Large intestine (tissue), 3 donors: Measurements from ENCODE around the gene SDK1. TPM values are rescaled to one million over a fixed set of nuclear protein-coding genes. Genes with fewer than 3 reads are reported as not detected.

ENCODE experiments used
- DNase-seq, 2 donors: peaks; one replicate each; pipeline versions ENCODE4 v3.0.0 to v3.0.0-alpha.2; 2013
- H3K27ac ChIP-seq: one replicate; pipeline ENCODE4 v1.5.1; 2013; ENCODE audit warnings: low read length
- H3K27me3 ChIP-seq: 2 replicates; pipeline ENCODE4 v1.6.1; 2013; ENCODE audit warnings: low read length; ENCODE audit not compliant: control insufficient read depth, insufficient read depth
- H3K36me3 ChIP-seq: 2 replicates; pipeline ENCODE4 v1.6.1; 2013; ENCODE audit warnings: low read length; ENCODE audit not compliant: control insufficient read depth, insufficient read depth
- H3K4me1 ChIP-seq: one replicate; pipeline ENCODE4 v1.6.1; 2013; ENCODE audit warnings: low read length; ENCODE audit not compliant: control insufficient read depth, insufficient read depth
- H3K4me3 ChIP-seq: one replicate; pipeline ENCODE4 v1.5.1; 2013; ENCODE audit warnings: low read length
- H3K9me3 ChIP-seq: one replicate; pipeline ENCODE4 v1.6.1; 2013; ENCODE audit warnings: mild to moderate bottlenecking, low read depth, low read length, moderate library complexity; ENCODE audit not compliant: control insufficient read depth
- WGBS: methylation state at CpG from one replicate; pipeline ENCODE4 v1.1.5; 2013; ENCODE audit warnings: low lambda C conversion rate; ENCODE audit not compliant: insufficient coverage; 5-methylcytosine and 5-hydroxymethylcytosine counted together
- polyA plus RNA-seq: library from polyadenylated mRNA; unstranded; fragments of 120-200 nt; gene quantifications from one replicate; pipeline ENCODE4 v1.2.1, GENCODE V29; 2013

SDK1 gene
- polyA plus RNA-seq, 1 donor: 6.4 TPM

DNA sequence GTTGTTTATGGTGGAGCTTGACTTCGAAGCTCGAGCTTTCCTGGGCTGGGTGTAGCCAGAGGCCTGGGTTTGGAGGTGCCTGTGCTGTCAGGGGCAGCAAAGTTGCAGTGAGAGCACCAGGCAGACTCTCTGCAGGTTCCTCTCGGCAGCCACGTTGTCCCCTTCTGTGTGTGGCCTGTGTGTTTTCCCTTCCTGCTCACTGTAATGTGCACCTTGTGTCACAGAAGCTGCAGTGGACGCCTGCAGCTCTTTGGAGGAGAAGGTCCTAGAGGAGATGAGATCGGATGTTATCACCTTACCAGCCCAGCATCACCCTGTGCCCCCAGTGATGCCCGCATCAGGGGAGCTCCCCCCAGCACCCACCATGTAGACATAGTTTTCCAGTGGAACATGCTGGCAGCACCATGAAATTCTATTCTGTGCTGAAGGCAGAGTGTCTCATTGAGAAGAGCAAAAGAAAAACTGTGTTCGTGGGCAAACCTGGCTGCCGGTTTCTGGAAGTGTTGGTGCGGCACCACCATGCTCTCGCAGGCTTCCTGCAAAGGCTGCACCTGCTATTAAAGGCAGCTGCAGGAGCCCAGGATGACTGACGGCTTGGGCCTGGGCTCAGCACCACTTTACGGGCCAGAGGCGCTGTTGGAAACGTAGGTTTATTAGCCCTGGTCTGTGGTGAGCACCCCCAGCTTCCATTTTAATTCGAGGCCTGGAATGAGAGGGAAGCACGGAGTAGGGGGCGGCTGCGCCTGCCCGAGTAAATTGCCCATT is 771.3 kb downstream of the SDK1 start:
- no CpG with 5 or more reads among the region's 20 CpGs for WGBS
- DNase-seq: no peak
- no peak overlapping the region for H3K4me3 ChIP-seq
- peaks cover 3% of the 10 kb centered on the region for H3K36me3 ChIP-seq
- H3K9me3 ChIP-seq: no peaks in the 10 kb centered on the region
- no peak overlapping the region for H3K27ac ChIP-seq
- no peaks in the 10 kb centered on the region for H3K27me3 ChIP-seq
- H3K4me1 ChIP-seq: no peaks in the 10 kb centered on the region

DNA sequence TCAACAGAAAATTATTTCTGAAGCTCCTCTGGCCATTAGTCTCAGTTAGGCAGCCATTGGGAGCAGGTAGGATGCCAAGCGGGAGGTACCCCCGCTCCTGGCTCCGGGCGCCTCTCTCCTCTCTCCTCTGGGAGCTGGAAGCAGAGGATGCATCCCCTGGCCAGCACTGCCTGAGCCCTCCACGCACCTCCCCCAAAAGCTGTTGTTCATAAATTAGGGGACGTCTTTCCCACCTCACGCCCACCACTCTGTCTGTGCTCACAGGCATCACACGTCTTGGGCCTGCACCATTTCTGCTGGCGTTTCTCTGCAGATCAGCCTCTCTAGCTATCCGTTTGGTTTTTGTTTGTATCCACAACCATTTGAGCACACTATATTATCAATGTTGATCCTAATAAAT is 772.0 kb downstream of the SDK1 start:
- H3K4me3 ChIP-seq: no peak overlapping the region
- peaks cover 3% of the 10 kb centered on the region for H3K36me3 ChIP-seq
- H3K4me1 ChIP-seq: no peaks in the 10 kb centered on the region
- DNase-seq: no peak
- H3K27me3 ChIP-seq: no peaks in the 10 kb centered on the region
- no peak overlapping the region for H3K27ac ChIP-seq
- H3K9me3 ChIP-seq: no peaks in the 10 kb centered on the region
- WGBS: 50% methylated on average over 1 of the region's 10 CpGs

DNA sequence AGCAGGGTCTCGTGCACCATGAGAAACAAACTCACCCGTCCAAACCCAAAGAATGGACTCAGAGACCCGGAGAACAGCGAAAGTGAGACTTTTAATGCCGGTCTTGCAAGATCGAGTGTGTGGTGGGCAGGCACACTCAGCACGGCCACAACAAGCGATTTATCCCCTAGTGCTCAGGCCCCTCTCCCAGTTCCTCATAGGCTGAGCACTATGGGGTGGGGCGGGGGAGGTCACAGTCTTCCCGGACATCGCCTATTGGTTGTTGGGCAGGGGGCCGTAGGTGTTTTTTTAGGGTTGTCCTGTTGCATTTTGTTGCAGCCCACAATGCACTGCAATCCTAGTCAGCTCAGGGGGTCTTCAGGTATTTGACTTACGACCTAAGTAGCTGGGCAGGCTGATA is 772.7 kb downstream of the SDK1 start:
- Histone ChIP-seq H3K36me3 (peaks cover 3% of the 10 kb centered on the region), H3K27ac (no peak overlapping the region), H3K9me3 (no peaks in the 10 kb centered on the region), H3K4me1 (no peaks in the 10 kb centered on the region), H3K4me3 (no peak overlapping the region), H3K27me3 (no peaks in the 10 kb centered on the region)
- no CpG with 5 or more reads among the region's 13 CpGs for WGBS
- no peak for DNase-seq

DNA sequence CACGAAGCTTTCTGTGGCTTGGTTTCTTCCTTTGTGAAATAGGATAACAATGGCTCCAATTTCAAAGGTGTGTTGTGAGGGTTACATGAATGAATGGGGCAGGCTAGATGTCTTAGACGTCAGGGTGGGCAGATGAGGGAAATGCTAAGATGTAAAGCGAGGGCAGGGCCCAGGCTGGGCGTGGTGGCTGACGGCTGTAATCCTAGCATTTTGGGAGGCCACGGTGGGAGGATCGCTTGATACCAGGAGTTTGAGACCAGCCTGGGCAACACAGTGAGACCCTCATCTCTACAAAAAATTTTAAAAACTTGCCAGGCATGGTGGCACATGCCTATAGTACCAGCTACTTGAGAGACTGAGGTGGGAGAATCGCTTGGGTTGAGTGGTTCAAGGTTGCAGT is 773.4 kb downstream of the SDK1 start:
- H3K27me3 ChIP-seq: no peaks in the 10 kb centered on the region
- no peak for DNase-seq
- no peaks in the 10 kb centered on the region for H3K9me3 ChIP-seq
- H3K36me3 ChIP-seq: peaks cover 3% of the 10 kb centered on the region
- H3K27ac ChIP-seq: no peak overlapping the region
- no peaks in the 10 kb centered on the region for H3K4me1 ChIP-seq
- no peak overlapping the region for H3K4me3 ChIP-seq
- no CpG with 5 or more reads among the region's 8 CpGs for WGBS

DNA sequence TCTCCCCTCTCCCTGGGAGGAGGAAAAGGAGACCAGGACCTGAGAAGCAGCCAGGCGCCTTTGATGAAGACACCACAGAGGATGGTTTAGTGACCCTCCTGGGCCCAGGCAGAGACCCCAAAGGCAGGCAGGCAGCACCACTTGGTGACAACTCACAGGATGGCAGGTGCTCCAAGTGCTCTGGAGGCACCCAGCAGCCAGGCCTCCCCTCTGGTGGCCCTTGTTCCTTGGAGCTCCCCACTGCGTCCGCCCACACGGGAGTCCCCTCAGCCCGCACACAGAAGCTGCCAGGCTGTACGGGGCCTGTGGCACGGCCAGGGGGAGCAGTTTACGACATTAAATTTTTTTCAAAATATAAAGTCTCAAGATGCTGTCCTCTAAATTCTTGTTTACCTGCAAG is 773.9 kb downstream of the SDK1 start:
- no peak for DNase-seq
- H3K4me3 ChIP-seq: no peak overlapping the region
- H3K27ac ChIP-seq: no peak overlapping the region
- H3K9me3 ChIP-seq: no peaks in the 10 kb centered on the region
- H3K27me3 ChIP-seq: no peaks in the 10 kb centered on the region
- WGBS: no CpG with 5 or more reads among the region's 8 CpGs
- no peaks in the 10 kb centered on the region for H3K36me3 ChIP-seq
- no peaks in the 10 kb centered on the region for H3K4me1 ChIP-seq

DNA sequence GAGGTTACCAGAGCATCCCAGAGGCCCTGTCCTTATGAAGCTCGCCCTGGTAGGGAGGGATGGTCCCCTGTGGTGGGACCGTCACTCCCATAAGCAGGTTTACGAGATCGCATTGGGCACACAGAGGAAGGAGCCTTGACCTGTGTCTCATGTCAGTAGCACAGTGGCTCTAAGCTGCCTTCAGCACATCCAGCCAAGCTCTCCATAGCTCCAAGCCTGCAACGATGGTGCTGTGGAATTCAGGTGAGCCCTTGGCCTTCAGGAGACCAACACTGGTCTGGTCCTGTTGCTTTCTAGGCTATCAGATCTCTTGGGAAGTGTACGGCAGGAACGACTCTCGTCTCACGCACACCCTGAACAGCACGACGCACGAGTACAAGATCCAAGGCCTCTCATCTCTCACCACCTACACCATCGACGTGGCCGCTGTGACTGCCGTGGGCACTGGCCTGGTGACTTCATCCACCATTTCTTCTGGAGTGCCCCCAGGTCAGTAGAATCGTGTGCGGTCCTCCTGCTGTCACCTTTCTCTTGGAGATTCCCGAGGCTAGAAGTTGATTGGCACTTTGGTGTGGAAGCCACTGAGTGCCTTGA is 775.7 kb downstream of the SDK1 start:
- Histone ChIP-seq H3K4me1 (no peaks in the 10 kb centered on the region), H3K9me3 (no peaks in the 10 kb centered on the region), H3K27me3 (no peaks in the 10 kb centered on the region), H3K27ac (no peak overlapping the region), H3K4me3 (no peak overlapping the region), H3K36me3 (no peaks in the 10 kb centered on the region)
- DNase-seq: no peak
- WGBS: no CpG with 5 or more reads among the region's 19 CpGs

DNA sequence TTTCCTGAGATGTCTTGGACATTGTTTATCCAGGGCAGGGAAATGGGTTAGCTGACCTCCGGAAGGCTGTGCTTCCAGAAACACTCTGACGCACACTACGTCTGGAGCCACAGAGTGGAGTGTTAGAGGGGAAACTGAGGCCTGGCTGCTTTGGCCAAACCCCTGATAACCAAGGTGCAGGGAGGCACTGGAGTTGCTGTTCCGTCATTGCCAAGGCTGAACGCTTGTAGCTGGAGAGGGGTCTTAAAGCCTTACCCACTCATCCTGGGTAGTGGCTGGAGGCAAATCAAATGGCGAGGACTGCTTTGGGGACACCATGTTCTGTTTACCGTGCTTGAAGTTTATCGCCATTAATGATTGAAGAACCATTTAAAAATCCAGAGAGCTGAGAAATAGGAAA is 776.9 kb downstream of the SDK1 start:
- 100% methylated on average over 3 of the region's 8 CpGs for WGBS
- Histone ChIP-seq H3K27ac (no peak overlapping the region), H3K4me3 (no peak overlapping the region)

DNA sequence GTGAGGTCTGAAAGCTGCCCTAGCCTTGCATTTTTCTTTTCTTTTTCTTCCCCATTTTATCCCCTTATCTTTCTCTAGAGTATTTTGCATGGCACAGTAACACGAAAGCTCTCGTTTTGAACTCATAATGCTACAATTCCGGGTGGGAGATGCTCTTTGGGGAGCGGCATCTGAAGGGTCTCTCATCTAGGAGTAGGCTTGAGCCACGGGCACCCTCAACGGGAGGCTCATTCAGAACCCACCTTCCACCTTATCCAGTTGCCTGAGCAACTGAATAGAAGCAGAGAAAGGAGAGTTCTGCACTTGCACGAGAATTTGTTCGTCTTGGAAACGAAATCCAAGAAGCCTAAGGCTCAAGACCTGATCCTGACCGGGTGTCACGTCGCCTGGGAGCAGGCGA is 777.5 kb downstream of the SDK1 start:
- H3K27ac ChIP-seq: no peak overlapping the region
- H3K27me3 ChIP-seq: no peaks in the 10 kb centered on the region
- no peak for DNase-seq
- no peaks in the 10 kb centered on the region for H3K4me1 ChIP-seq
- 92% methylated on average over 2 of the region's 13 CpGs for WGBS
- H3K9me3 ChIP-seq: no peaks in the 10 kb centered on the region
- no peak overlapping the region for H3K4me3 ChIP-seq
- no peaks in the 10 kb centered on the region for H3K36me3 ChIP-seq

More for the DNA sequence above, 776.9 kb downstream of the SDK1 start:
- H3K9me3 ChIP-seq: no peaks in the 10 kb centered on the region
- DNase-seq: no peak
- no peaks in the 10 kb centered on the region for H3K27me3 ChIP-seq
- H3K36me3 ChIP-seq: no peaks in the 10 kb centered on the region
- H3K4me1 ChIP-seq: no peaks in the 10 kb centered on the region

DNA sequence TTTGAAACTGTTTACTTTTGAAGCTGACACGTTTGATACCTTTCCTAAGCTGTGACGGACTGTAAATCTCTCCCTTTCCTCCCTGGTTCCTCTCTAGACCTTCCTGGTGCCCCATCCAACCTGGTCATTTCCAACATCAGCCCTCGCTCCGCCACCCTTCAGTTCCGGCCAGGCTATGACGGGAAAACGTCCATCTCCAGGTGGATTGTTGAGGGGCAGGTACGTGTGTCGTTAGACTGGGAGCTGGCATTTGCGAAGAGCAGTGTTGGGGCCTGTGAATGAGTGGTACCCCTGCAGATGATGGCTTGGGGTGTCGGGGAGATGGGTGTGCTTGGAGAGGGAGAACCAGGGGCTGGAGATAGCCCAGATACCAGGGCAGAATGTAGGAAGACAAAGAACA is 778.3 kb downstream of the SDK1 start:
- Histone ChIP-seq H3K36me3 (no peaks in the 10 kb centered on the region), H3K4me1 (no peaks in the 10 kb centered on the region), H3K4me3 (no peak overlapping the region), H3K27me3 (no peaks in the 10 kb centered on the region), H3K27ac (no peak overlapping the region), H3K9me3 (no peaks in the 10 kb centered on the region)
- no CpG with 5 or more reads among the region's 11 CpGs for WGBS
- no peak for DNase-seq

- no peaks in the 10 kb centered on the region for H3K36me3 ChIP-seq
- H3K27me3 ChIP-seq: no peaks in the 10 kb centered on the region
- no peak for DNase-seq
- no peaks in the 10 kb centered on the region for H3K9me3 ChIP-seq
- H3K27ac ChIP-seq: no peak overlapping the region
- no peak overlapping the region for H3K4me3 ChIP-seq
- H3K4me1 ChIP-seq: no peaks in the 10 kb centered on the region
- 100% methylated on average over 1 of the region's 13 CpGs for WGBS
These were observed 778.9 kb downstream of the SDK1 start for GRCh38 chr7:4079956-4080355.

DNA sequence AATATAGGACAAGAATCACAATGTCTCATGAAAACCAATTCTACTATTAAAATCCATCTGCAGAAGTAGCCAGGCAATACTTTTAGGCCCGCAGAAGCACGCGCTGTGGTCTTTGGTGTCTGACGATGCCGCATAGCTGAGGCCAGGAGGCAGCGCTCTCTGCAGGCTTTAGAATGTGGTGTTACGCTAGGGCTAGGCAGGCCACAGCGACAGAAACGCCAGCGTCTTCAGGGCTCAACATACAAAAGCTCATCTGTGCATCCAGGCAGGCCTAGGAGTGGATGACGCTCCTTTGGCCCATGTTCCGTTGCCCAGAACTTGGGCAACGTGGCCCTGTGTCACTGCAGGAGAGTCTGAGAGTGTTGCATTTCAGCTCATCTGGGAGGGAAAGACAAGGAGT is 779.9 kb downstream of the SDK1 start:
- DNase-seq: no peak
- H3K27ac ChIP-seq: no peak overlapping the region
- H3K9me3 ChIP-seq: no peaks in the 10 kb centered on the region
- WGBS: no CpG with 5 or more reads among the region's 13 CpGs
- H3K36me3 ChIP-seq: no peaks in the 10 kb centered on the region
- no peaks in the 10 kb centered on the region for H3K4me1 ChIP-seq
- H3K4me3 ChIP-seq: no peak overlapping the region
- H3K27me3 ChIP-seq: no peaks in the 10 kb centered on the region
